OCI-LY7 (cell line): ENCODE results near the gene SLC22A6. TPM values are rescaled to one million over a fixed set of nuclear protein-coding genes. Genes with fewer than 3 reads are reported as not detected.

Source experiments
- BruUV-seq: library from RNA; stranded (reverse); fragments of 400-500 nt; replicated peaks from 2 replicates; lab custom pipeline; 2021; lab: Mats Ljungman, UMichigan
- CTCF ChIA-PET: fragments of 300-600 bp; sonication (Branson Sonifier 250); formaldehyde crosslinking; loops from one replicate; lab custom pipeline; 2022; ENCODE audit warnings: antibody characterized with exemption; ENCODE audit not compliant: unreplicated experiment; lab: Charles Lee
- POLR2A ChIA-PET: fragments of 300-600 bp; sonication (Branson Sonifier 250); formaldehyde crosslinking; loops from one replicate; lab custom pipeline; 2022; ENCODE audit warnings: antibody characterized with exemption; lab: Charles Lee
- DNase-seq: peaks from one replicate; pipeline ENCODE4 v3.0.0-alpha.2; 2015; ENCODE audit warnings: low spot score
- H2AFZ ChIP-seq: fragments of 200-600 bp; sonication (generic), shearing (Covaris generic); 2 replicates; pipeline ENCODE4 v1.6.1; 2014; ENCODE audit warnings: mild to moderate bottlenecking, antibody characterized with exemption, low read length, moderate library complexity
- H3K27ac ChIP-seq: fragments of 200-600 bp; sonication (generic); 2 replicates; pipeline ENCODE4 v1.5.1; 2014; ENCODE audit warnings: mixed run types, low read depth, mild to moderate bottlenecking, moderate library complexity, low read length, inconsistent platforms; ENCODE audit not compliant: poor library complexity, severe bottlenecking
- H3K36me3 ChIP-seq: fragments of 200-600 bp; sonication (generic); 2 replicates; pipeline ENCODE4 v1.6.1; 2014; ENCODE audit warnings: mild to moderate bottlenecking, antibody characterized with exemption, low read length, moderate library complexity, mixed read lengths; ENCODE audit not compliant: insufficient read depth
- H3K4me1 ChIP-seq: fragments of 200-600 bp; sonication (generic); 2 replicates; pipeline ENCODE4 v1.5.1; 2014; ENCODE audit warnings: mild to moderate bottlenecking, low read length; ENCODE audit not compliant: insufficient read depth, poor library complexity, severe bottlenecking
- H3K4me2 ChIP-seq: fragments of 200-600 bp; sonication (generic); 2 replicates; pipeline ENCODE4 v1.6.1; 2014; ENCODE audit warnings: mild to moderate bottlenecking, low read length
- H3K4me3 ChIP-seq: fragments of 200-600 bp; sonication (generic); 2 replicates; pipeline ENCODE4 v1.5.1; 2014; ENCODE audit warnings: mild to moderate bottlenecking, low read depth, low read length; ENCODE audit not compliant: poor library complexity, severe bottlenecking
- H3K79me2 ChIP-seq: fragments of 200-600 bp; sonication (generic); 2 replicates; pipeline ENCODE4 v1.6.1; 2016; ENCODE audit warnings: low read depth, mild to moderate bottlenecking, low read length, moderate library complexity, mixed read lengths; ENCODE audit not compliant: insufficient read depth
- H3K9me2 ChIP-seq: fragments of 200-600 bp; sonication (generic); 2 replicates; pipeline ENCODE4 v1.6.1; 2016; ENCODE audit warnings: mild to moderate bottlenecking, low read length, mixed read lengths; ENCODE audit not compliant: insufficient read depth
- H3K9me3 ChIP-seq: fragments of 200-600 bp; sonication (generic); 2 replicates; pipeline ENCODE4 v1.6.1; 2014; ENCODE audit warnings: mild to moderate bottlenecking, mixed run types, low read length, mixed read lengths
- H4K20me1 ChIP-seq: fragments of 200-600 bp; sonication (generic); 2 replicates; pipeline ENCODE4 v1.6.1; 2014; ENCODE audit warnings: mild to moderate bottlenecking, antibody characterized with exemption, low read length, moderate library complexity, mixed read lengths; ENCODE audit not compliant: insufficient read depth
- EZH2phosphoT487 ChIP-seq: fragments of 200-600 bp; sonication (generic); IDR thresholded peaks from 2 replicates; pipeline ENCODE4 v1.6.1; 2018; ENCODE audit warnings: low read depth, borderline replicate concordance, mild to moderate bottlenecking, mixed run types, antibody characterized with exemption, low read length, moderate library complexity, mixed read lengths
- intact Hi-C: fragments of 100-400 bp; cut with micrococcal nuclease; formaldehyde crosslinking; loops from one replicate; pipeline ENCODE4 v1.10.0; 2022; ENCODE audit not compliant: unreplicated experiment
- total RNA-seq, 2 experiments: library from RNA; depleted of rRNA in 1 of 2; stranded (reverse); fragments of >200 nt in 1 of 2; shearing (Covaris generic) in 1 of 2; gene quantifications; 2 replicates each; pipeline ENCODE4 v1.2.3, GENCODE V29; 2014 to 2022
- TF ChIP-seq, protein P1 (sequence below): fragments of 200-600 bp; sonication (generic); conservative IDR thresholded peaks from 2 replicates; pipeline ENCODE4 v1.5.1; 2014; ENCODE audit warnings: mild to moderate bottlenecking, antibody characterized with exemption, low read length, moderate library complexity, mixed read lengths

SLC22A6 gene
- total RNA-seq, 2 experiments from 2014 or later, result not detected

DNA sequence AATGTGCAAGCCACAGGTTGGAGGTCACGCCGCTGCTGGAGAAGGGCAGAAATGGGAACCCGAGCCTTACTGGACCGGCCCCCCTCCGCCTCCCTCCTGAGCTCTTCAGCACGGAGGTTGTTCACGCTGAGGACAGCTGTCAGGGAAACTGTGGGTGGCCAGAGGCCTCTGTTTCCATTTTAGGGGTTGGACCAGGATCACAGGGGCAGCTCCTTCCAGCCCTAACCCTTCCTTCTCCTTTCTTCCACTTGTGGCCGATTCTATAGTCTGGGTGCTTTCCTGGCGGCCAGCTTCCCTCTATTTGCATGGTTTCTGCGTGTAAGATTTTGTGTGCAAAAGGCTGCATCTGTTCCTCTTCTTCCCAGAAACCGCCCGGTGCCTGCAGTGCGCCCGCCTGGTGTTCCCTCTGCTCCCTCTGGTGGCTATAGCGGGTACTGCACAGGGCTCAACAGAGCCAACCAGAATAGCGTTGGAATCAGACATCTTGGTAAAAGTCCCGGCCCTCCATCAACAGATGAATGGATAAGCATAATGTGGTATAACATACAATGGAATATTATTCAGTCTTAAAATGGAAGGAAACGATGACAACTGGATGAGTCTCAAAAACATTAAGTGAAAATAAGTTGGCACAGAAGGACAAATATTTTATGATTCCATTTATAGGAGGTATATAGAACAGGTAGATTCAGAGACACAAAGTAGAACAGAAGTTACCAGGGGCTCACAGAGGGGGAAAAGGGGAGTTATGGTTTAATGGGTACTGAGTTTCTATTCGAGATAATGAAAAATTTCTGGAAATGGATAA lies 39.3 kb upstream of the SLC22A6 start:
- Histone ChIP-seq H4K20me1 (no peaks in the 10 kb centered on the region), H3K27ac (no peak overlapping the region), H3K79me2 (no peaks in the 10 kb centered on the region), H3K4me2 (no peak overlapping the region), H3K9me3 (no peaks in the 10 kb centered on the region), H3K4me1 (no peaks in the 10 kb centered on the region), H2AFZ (no peak overlapping the region), H3K36me3 (no peaks in the 10 kb centered on the region), H3K4me3 (no peak overlapping the region), H3K9me2 (no peaks in the 10 kb centered on the region)
- POLR2A ChIA-PET, result no interaction called here
- peak; percentile 73 for DNase-seq
- intact Hi-C loops, result loop anchor here (1.0 to 10.0 kb wide), 3 partner anchors 118 to 289 kb away; partner anchors contain the start of gene TMEM179B
- BruUV-seq, result no TSS peak
- TF ChIP-seq EZH2phosphoT487, result no peak
- TF ChIP-seq, protein P1, sequence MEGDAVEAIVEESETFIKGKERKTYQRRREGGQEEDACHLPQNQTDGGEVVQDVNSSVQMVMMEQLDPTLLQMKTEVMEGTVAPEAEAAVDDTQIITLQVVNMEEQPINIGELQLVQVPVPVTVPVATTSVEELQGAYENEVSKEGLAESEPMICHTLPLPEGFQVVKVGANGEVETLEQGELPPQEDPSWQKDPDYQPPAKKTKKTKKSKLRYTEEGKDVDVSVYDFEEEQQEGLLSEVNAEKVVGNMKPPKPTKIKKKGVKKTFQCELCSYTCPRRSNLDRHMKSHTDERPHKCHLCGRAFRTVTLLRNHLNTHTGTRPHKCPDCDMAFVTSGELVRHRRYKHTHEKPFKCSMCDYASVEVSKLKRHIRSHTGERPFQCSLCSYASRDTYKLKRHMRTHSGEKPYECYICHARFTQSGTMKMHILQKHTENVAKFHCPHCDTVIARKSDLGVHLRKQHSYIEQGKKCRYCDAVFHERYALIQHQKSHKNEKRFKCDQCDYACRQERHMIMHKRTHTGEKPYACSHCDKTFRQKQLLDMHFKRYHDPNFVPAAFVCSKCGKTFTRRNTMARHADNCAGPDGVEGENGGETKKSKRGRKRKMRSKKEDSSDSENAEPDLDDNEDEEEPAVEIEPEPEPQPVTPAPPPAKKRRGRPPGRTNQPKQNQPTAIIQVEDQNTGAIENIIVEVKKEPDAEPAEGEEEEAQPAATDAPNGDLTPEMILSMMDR, result peak; percentile 100
- CTCF ChIA-PET, result interaction anchor here (1.5 kb wide), 1 partner anchor 118 kb away, joined by 9 read pairs; no protein-coding TSS in a partner anchor

DNA sequence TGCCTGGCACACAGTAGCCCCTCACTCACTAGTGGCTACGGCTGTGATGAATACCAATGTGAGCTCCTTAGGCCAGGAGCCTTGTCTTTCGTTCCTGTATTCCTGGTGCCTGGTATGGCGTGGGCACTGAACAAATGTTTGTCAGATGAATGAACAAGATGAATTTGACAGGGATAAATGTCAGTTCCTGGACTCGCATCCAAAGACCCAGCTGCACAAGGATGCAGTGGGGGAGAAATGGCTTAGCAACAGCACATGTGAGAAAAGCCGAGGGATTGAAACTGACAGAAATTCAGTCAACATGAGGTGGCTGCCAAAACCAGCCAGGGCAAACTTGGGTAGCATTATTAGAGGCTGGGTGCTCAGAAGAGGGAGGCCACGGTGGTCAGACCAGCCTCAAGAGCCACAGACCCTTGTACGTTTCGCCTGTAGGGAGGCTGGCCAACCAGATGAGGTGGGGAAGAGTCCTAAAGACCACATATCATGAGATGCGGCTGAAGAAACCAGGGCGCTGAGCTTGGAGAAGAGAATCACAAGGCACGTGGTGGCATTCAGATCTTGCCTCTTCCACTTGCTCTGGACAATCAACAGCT lies 38.6 kb upstream of the SLC22A6 start:
- no peak for DNase-seq
- Histone ChIP-seq H4K20me1 (no peaks in the 10 kb centered on the region), H3K4me3 (no peak overlapping the region), H3K79me2 (no peaks in the 10 kb centered on the region), H3K4me1 (no peaks in the 10 kb centered on the region), H3K9me3 (no peaks in the 10 kb centered on the region), H2AFZ (no peak overlapping the region), H3K9me2 (no peaks in the 10 kb centered on the region), H3K27ac (no peak overlapping the region), H3K4me2 (no peak overlapping the region), H3K36me3 (no peaks in the 10 kb centered on the region)
- BruUV-seq, result no TSS peak
- POLR2A ChIA-PET, result no interaction called here
- intact Hi-C loops, result loop anchor here (5.0 to 10.0 kb wide), 2 partner anchors 236 to 289 kb away; partner anchors contain the start of gene TMEM179B
- TF ChIP-seq, protein P1, result no peak
- TF ChIP-seq EZH2phosphoT487, result no peak
- CTCF ChIA-PET, result interaction anchor here (1.5 kb wide), 1 partner anchor 117 kb away, joined by 9 read pairs; no protein-coding TSS in a partner anchor
